Loucy (cell line): ENCODE data around the gene CDK15.

Experiments used
- H2AFZ ChIP-seq: fragments of 200-600 bp; sonication (generic); 2 replicates; pipeline ENCODE4 v1.6.0; 2016; ENCODE audit warnings: antibody characterized with exemption, mild to moderate bottlenecking, low read length, moderate library complexity
- H3F3A ChIP-seq: fragments of 200-600 bp; 2 replicates; pipeline ENCODE4 v1.6.0; 2016; ENCODE audit warnings: antibody characterized with exemption, low read depth, mild to moderate bottlenecking
- H3K27me3 ChIP-seq: fragments of 200-600 bp; sonication (generic); 2 replicates; pipeline ENCODE4 v1.6.1; 2014; ENCODE audit warnings: low read length, mild to moderate bottlenecking; ENCODE audit not compliant: insufficient read depth, poor library complexity, severe bottlenecking
- H3K36me3 ChIP-seq: fragments of 200-600 bp; sonication (generic); 2 replicates; pipeline ENCODE4 v1.6.1; 2016; ENCODE audit warnings: low read length; ENCODE audit not compliant: insufficient read depth
- H3K4me1 ChIP-seq: fragments of 200-600 bp; sonication (generic); 2 replicates; pipeline ENCODE4 v1.5.1; 2014; ENCODE audit warnings: low read length, mild to moderate bottlenecking; ENCODE audit not compliant: insufficient read depth, poor library complexity, severe bottlenecking
- H3K4me2 ChIP-seq: fragments of 200-600 bp; sonication (generic); 2 replicates; pipeline ENCODE4 v1.6.0; 2014; ENCODE audit warnings: antibody characterized with exemption, low read length, low read depth, mild to moderate bottlenecking; ENCODE audit not compliant: poor library complexity, severe bottlenecking
- H3K4me3 ChIP-seq: fragments of 200-600 bp; sonication (generic); 2 replicates; pipeline ENCODE4 v1.5.1; 2014; ENCODE audit warnings: low read length, mild to moderate bottlenecking, mixed read lengths; ENCODE audit not compliant: poor library complexity, severe bottlenecking
- H3K79me2 ChIP-seq: fragments of 200-600 bp; sonication (generic); 2 replicates; pipeline ENCODE4 v1.6.1; 2014; ENCODE audit warnings: low read length; ENCODE audit not compliant: insufficient read depth
- H3K9ac ChIP-seq: fragments of 200-600 bp; sonication (generic); 2 replicates; pipeline ENCODE4 v1.6.0; 2014; ENCODE audit warnings: mild to moderate bottlenecking, low read depth, low read length, moderate library complexity; ENCODE audit not compliant: poor library complexity, severe bottlenecking
- H3K9me2 ChIP-seq: fragments of 200-600 bp; sonication (generic); replicated peaks from 2 replicates; pipeline ENCODE4 v1.6.1; 2016; ENCODE audit warnings: low read depth, low read length, mixed read lengths
- H3K9me3 ChIP-seq: fragments of 200-600 bp; sonication (generic); 2 replicates; pipeline ENCODE4 v1.6.1; 2014; ENCODE audit warnings: mild to moderate bottlenecking, antibody characterized with exemption, low read length, low read depth; ENCODE audit not compliant: insufficient read depth
- H4K20me1 ChIP-seq: fragments of 200-600 bp; sonication (generic); 2 replicates; pipeline ENCODE4 v1.6.0; 2014; ENCODE audit warnings: antibody characterized with exemption, low read length, mild to moderate bottlenecking; ENCODE audit not compliant: insufficient read depth, poor library complexity, severe bottlenecking
- EZH2phosphoT487 ChIP-seq: fragments of 200-600 bp; IDR thresholded peaks from 2 replicates; pipeline ENCODE4 v1.6.1; 2018; ENCODE audit warnings: antibody characterized with exemption, mild to moderate bottlenecking, moderate library complexity, borderline replicate concordance
- TF ChIP-seq, protein P1 (sequence below): fragments of 200-600 bp; sonication (generic); conservative IDR thresholded peaks from 2 replicates; pipeline ENCODE4 v1.5.1; 2014; ENCODE audit warnings: mild to moderate bottlenecking, antibody characterized with exemption, low read length

CDK15 gene

DNA sequence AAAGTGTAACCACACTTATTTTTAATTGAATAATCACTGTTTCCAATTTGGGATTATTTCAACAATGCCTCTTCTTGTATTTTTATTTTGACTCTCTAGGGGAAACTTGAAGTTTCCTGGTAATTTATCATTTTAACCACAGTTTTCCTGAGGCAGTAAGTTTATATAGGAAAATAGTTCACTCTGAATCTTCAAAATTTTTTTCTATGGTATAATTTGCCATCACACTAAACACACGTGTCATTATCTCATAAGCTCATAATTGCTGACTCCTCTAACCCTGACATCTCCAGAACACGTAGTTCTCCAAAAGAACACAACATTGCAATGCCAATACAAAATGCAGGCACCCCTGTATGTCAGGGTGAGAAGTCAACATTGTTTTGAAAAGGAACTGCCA is 125.1 kb downstream of the CDK15 start:
- no peak for TF ChIP-seq EZH2phosphoT487
- TF ChIP-seq, protein P1, sequence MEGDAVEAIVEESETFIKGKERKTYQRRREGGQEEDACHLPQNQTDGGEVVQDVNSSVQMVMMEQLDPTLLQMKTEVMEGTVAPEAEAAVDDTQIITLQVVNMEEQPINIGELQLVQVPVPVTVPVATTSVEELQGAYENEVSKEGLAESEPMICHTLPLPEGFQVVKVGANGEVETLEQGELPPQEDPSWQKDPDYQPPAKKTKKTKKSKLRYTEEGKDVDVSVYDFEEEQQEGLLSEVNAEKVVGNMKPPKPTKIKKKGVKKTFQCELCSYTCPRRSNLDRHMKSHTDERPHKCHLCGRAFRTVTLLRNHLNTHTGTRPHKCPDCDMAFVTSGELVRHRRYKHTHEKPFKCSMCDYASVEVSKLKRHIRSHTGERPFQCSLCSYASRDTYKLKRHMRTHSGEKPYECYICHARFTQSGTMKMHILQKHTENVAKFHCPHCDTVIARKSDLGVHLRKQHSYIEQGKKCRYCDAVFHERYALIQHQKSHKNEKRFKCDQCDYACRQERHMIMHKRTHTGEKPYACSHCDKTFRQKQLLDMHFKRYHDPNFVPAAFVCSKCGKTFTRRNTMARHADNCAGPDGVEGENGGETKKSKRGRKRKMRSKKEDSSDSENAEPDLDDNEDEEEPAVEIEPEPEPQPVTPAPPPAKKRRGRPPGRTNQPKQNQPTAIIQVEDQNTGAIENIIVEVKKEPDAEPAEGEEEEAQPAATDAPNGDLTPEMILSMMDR: no peak
- H3K9ac ChIP-seq: no peak overlapping the region

DNA sequence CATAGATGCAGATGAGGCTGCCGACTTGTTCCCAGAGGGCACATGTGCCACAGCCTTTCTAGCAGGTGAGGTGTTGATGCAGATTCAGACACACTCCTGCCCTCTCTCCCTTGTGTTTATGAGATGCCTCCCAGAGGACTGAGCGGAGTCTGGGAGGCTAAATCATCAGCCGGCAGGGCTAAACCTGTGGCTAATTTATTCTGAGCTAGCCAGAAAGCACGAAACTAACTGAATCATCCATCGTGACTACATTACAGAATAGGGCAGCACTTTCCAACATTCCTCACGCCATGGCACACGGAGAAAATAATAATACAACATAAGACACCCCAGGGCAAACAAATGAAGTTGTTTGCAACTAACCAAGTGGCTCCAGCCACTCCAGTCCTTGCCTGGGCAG is 125.6 kb downstream of the CDK15 start:
- Histone ChIP-seq H3K36me3 (no peaks in the 10 kb centered on the region), H3K9me2 (no peaks in the 10 kb centered on the region), H3F3A (no peaks in the 10 kb centered on the region), H3K4me2 (no peak overlapping the region), H2AFZ (no peak overlapping the region), H3K4me3 (no peak overlapping the region), H3K9me3 (no peaks in the 10 kb centered on the region), H4K20me1 (no peaks in the 10 kb centered on the region), H3K79me2 (no peaks in the 10 kb centered on the region), H3K27me3 (no peaks in the 10 kb centered on the region), H3K9ac (no peak overlapping the region), H3K4me1 (peaks cover 7% of the 10 kb centered on the region)
- no peak for TF ChIP-seq EZH2phosphoT487
- TF ChIP-seq, protein P1: no peak

More for the DNA sequence above, 125.1 kb downstream of the CDK15 start:
- H2AFZ ChIP-seq: no peak overlapping the region
- H3K9me2 ChIP-seq: no peaks in the 10 kb centered on the region
- H3K9me3 ChIP-seq: no peaks in the 10 kb centered on the region
- H3K79me2 ChIP-seq: no peaks in the 10 kb centered on the region
- H3K4me1 ChIP-seq: peaks cover 7% of the 10 kb centered on the region
- H3K4me3 ChIP-seq: no peak overlapping the region
- no peak overlapping the region for H3K4me2 ChIP-seq
- H4K20me1 ChIP-seq: no peaks in the 10 kb centered on the region
- H3K27me3 ChIP-seq: no peaks in the 10 kb centered on the region
- H3F3A ChIP-seq: no peaks in the 10 kb centered on the region
- no peaks in the 10 kb centered on the region for H3K36me3 ChIP-seq

DNA sequence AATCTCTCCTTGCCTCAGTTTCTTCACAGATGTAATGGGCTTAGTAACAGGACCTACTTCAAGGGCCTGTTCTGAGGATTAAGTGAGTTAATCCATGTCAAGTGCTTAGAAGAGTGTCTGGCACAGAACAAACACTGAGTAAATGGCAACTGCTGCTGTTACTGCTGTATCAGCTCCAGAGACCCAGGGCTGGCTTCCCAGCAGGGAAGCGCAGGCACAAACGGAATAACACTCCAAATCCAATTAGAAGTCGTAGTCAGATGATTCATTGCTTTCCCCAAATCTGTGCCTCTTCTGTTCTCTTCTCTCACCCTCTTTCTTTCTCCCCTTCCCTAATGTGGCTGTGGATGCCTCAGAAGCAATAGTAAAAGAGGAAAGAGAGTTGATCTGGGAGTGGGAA is 126.2 kb downstream of the CDK15 start:
- no peaks in the 10 kb centered on the region for H3K27me3 ChIP-seq
- no peaks in the 10 kb centered on the region for H3K79me2 ChIP-seq
- H3K9me2 ChIP-seq: no peaks in the 10 kb centered on the region
- no peak overlapping the region for H3K4me2 ChIP-seq
- TF ChIP-seq EZH2phosphoT487: no peak
- TF ChIP-seq, protein P1: no peak
- no peaks in the 10 kb centered on the region for H3K9me3 ChIP-seq
- no peaks in the 10 kb centered on the region for H4K20me1 ChIP-seq
- H3F3A ChIP-seq: no peaks in the 10 kb centered on the region
- H3K4me3 ChIP-seq: no peak overlapping the region
- no peak overlapping the region for H2AFZ ChIP-seq
- peaks cover 7% of the 10 kb centered on the region for H3K4me1 ChIP-seq
- H3K9ac ChIP-seq: no peak overlapping the region
- no peaks in the 10 kb centered on the region for H3K36me3 ChIP-seq
